Stimulated activated naive CD8-positive, alpha-beta T cell treated with anti-CD3 and anti-CD28 coated beads, Interleukin-15, amount 100 ng/mL, for 72 hours (primary cell): Measurements from ENCODE around the gene PPFIBP1.

ENCODE experiments used
- ATAC-seq: fragments of 150-1000 bp; cut with Tn5 transposase; 2 replicates; pipeline ENCODE4 v1.10.0; 2021; ENCODE audit warnings: mild to moderate bottlenecking, moderate library complexity
- DNase-seq, 2 donors: peaks; one replicate each; pipeline ENCODE4 v3.0.0; 2021 to 2022
- H3K27ac Mint-ChIP-seq, 2 donors: one replicate each; pipeline ENCODE4 v1.8.0; 2022; ENCODE audit warnings: mild to moderate bottlenecking in 2 of 2, mixed read lengths in 2 of 2, moderate library complexity in 2 of 2
- H3K27me3 Mint-ChIP-seq: one replicate; pipeline ENCODE4 v1.8.0; 2022; ENCODE audit warnings: mixed read lengths
- H3K4me1 Mint-ChIP-seq: one replicate; pipeline ENCODE4 v1.8.0; 2022; ENCODE audit warnings: mild to moderate bottlenecking, mixed read lengths
- H3K4me3 Mint-ChIP-seq, 2 donors: one replicate each; pipeline ENCODE4 v1.8.0; 2022; ENCODE audit warnings: mild to moderate bottlenecking in 2 of 2, mixed read lengths in 2 of 2, moderate library complexity in 1 of 2
- H3K9me3 Mint-ChIP-seq, 2 donors: one replicate each; pipeline ENCODE4 v1.8.0; 2022; ENCODE audit warnings: mixed read lengths in 2 of 2

PPFIBP1 gene

DNA sequence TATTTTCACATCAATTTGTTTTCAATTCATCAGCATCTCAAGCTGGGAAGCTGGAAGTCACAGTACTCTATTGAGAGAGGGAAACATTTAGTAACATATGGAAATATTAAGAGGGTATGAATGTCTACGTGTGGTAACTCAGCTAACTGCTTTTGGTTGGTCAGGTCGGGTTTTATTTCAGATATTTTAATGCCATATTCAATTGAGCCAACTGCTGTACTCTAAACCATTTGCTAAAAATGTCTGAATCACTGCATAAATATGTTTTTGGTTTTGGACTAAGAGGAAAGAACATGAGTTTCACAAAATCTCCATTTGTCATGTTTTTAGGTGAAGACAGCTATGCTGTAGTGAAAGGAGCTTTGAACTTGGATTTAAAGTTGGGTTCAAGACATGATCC is 18.9 kb upstream of the PPFIBP1 start:
- H3K4me3 Mint-ChIP-seq = no peak overlapping the region
- H3K9me3 Mint-ChIP-seq = peaks cover 6 to 15% of the 10 kb centered on the region in 2 donors
- no peak for ATAC-seq
- peaks cover 8% of the 10 kb centered on the region for H3K27me3 Mint-ChIP-seq
- no peak for DNase-seq
- H3K27ac Mint-ChIP-seq = no peak overlapping the region
- peaks cover 18% of the 10 kb centered on the region for H3K4me1 Mint-ChIP-seq

DNA sequence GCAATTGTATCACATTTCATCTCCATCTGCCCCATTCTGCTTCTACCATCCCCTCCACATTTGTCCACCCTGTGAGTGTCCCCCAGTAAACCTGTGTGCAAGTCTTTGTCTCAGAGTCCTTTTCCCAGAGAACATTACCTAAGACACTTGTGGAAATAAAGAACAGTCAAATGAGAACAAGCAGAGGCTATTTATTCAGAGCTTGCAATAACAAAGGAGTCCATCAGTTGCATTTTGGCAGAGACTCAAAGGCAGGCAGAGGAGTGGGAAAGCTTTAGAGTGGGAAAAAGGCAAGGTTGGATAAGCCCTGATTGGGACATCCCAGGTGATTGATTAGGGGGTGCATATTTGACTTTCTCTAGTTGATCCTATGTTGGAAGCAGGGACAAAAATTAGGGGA is 18.2 kb upstream of the PPFIBP1 start:
- peaks cover 9% of the 10 kb centered on the region for H3K27me3 Mint-ChIP-seq

DNA sequence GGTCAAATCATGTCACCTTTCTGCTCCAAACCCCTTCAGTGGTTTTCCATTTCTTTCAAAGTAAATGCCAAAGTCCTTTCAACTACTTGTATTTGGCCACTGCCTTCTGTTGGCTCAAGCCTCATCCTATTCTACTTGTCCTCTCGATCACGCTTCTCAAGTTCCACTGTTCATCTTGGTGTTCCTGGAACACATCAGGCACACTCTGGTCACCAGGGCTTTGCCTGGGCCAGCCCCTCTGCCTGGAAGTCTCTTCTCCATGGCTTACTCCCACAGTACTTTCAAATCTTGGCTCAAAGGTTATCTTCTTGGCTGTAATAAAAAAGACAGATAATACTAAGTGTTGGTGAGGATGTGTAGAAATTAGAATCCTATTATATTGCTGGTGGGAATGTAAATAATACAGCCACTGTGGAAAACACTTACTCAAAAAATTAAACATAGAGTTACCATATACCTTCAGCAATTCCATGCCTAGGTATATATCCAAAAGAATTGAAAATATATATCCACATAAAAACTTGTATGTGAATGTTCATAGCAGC is 17.3 kb upstream of the PPFIBP1 start:
- Mint-ChIP-seq H3K4me3 (no peak overlapping the region), H3K27me3 (peaks cover 19% of the 10 kb centered on the region), H3K27ac (no peak overlapping the region), H3K9me3 (peaks cover 6 to 15% of the 10 kb centered on the region in 2 donors), H3K4me1 (peaks cover 16% of the 10 kb centered on the region)
- no peak for ATAC-seq
- no peak for DNase-seq

More for the DNA sequence above, 18.2 kb upstream of the PPFIBP1 start:
- ATAC-seq = no peak
- H3K9me3 Mint-ChIP-seq = peaks cover 6 to 15% of the 10 kb centered on the region in 2 donors
- peak overlapping the region in 1 of 2 donors; percentile 50 for H3K27ac Mint-ChIP-seq
- no peak overlapping the region for H3K4me3 Mint-ChIP-seq
- H3K4me1 Mint-ChIP-seq = peaks cover 18% of the 10 kb centered on the region
- no peak for DNase-seq

DNA sequence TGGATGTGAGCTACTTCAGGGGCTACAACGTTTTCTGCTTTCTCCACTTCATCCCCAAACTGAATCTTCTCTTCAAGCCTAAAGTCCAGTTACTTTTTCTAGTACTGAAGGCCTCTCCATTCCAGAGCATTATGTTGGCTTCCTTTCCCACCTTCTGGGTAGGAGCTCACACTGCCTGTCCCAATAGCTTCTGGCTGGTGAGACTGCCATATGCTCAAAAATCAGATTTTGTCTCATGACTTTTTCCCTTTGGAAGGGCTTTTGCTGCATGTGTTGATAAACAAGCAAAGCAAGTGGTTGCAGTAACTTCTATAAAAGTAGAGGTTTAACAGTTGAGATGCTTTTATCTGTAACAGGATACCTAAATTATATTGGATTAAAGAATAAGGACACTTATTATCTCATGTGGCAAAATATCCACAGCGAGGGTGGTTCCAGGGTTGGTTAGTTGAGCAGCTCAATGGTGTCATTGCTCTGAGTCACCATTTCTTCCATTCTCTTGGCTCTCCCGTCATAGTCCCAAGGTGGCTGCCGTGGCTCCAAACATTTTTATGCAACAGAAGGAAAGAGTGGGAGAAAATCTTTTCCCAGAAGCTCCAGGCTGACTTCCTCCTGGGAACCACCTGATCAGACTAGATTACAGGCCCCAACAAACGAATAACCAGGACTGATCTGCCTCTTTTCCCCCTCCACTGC is 15.1 kb upstream of the PPFIBP1 start:
- Mint-ChIP-seq H3K4me3 (no peak overlapping the region), H3K4me1 (no peaks in the 10 kb centered on the region), H3K27ac (no peak overlapping the region), H3K9me3 (peaks cover 6 to 8% of the 10 kb centered on the region in 2 donors), H3K27me3 (peaks cover 19% of the 10 kb centered on the region)
- DNase-seq (no peak), ATAC-seq (no peak)

DNA sequence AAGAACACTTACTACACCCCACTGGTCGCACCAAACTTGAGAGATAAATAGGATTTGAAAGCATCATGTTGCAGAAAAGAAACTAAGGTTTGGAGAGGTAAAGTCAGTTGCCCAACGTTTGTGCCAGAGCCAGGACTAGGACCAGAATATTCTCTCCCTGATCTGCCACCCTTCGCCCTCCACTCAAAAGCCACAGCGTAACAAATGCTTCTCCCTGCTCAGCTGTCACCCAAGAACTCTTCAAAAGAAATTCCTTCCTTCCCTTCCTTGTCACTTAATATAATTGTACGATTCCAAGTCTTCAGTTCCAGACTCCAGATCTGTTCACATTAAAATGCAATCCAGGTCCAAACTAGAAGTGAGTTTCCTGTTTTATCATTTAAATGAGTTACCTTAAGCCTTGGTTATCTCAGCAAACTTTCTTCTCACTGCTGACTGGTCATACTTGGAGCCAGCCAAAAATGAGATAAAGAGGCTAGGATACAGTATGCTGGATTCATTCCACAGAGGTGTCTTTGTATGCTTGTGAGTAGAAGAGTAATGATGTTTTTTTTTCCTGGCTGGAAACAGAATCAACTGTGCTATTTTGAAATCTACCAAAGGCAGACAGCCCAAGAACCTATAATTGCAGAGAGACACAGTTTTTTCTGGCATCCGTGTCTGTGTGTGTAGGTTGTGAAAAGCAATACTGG is 12.8 kb upstream of the PPFIBP1 start:
- H3K9me3 Mint-ChIP-seq = peaks cover 6% of the 10 kb centered on the region in 2 donors
- H3K4me3 Mint-ChIP-seq = no peak overlapping the region
- ATAC-seq = no peak
- no peak overlapping the region for H3K27ac Mint-ChIP-seq
- no peaks in the 10 kb centered on the region for H3K4me1 Mint-ChIP-seq
- peaks cover 20% of the 10 kb centered on the region for H3K27me3 Mint-ChIP-seq
- no peak for DNase-seq

DNA sequence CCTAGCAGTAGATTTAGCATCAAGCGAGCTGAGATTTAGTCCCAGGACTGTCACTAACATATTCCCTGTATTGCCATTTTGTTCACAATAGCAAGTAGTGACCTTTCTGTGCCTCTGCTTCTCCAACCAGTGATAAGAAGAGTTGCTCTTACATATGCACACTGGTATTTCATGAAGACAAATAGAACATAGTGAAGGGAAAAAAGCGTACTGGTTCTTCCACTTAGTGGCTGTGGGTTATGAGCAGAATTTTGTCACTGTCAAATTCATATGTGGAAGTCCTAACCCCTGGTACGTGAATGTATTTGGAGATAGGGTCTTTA is 12.3 kb upstream of the PPFIBP1 start:
- H3K4me1 Mint-ChIP-seq = no peaks in the 10 kb centered on the region
- H3K27me3 Mint-ChIP-seq = peaks cover 25% of the 10 kb centered on the region
- no peak overlapping the region for H3K4me3 Mint-ChIP-seq
- no peak overlapping the region for H3K27ac Mint-ChIP-seq
- DNase-seq = no peak
- H3K9me3 Mint-ChIP-seq = peaks cover under 1 to 1% of the 10 kb centered on the region in 2 donors
- no peak for ATAC-seq

DNA sequence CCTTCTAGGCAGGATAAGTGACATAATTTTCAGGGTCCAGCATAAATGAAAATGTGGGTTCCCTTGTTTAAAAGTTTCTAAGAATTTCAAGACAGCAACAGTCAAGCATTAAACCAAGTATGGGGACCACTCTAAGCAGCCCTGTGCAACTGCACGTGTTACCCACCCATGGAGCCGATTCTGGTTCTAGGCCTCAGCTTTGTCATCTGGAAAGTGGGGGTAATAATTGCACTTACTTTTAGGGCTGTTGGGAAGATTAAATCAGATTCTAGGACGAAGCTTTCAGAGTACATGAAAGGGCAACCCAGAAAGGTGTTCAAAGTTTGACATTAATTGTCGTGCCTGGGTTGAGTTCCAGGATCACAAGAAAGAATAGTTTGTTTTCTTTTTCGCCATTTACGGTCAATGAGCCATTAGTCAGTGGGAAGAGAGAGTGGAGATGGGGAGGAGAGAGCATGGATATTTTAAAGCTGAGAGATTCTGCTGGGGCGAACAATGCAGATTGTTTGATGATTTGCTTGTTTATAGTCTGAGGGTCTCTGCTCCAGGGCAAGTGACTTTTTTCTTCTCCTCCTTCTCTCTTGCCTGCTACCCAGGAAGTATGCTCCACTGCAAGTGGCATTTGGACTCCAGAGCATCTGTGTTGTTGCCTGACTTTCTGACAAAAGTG is 10.7 kb upstream of the PPFIBP1 start:
- DNase-seq = no peak
- Mint-ChIP-seq H3K9me3 (no peaks in the 10 kb centered on the region), H3K4me1 (no peaks in the 10 kb centered on the region), H3K4me3 (no peak overlapping the region), H3K27me3 (peaks cover 40% of the 10 kb centered on the region), H3K27ac (no peak overlapping the region)
- no peak for ATAC-seq

DNA sequence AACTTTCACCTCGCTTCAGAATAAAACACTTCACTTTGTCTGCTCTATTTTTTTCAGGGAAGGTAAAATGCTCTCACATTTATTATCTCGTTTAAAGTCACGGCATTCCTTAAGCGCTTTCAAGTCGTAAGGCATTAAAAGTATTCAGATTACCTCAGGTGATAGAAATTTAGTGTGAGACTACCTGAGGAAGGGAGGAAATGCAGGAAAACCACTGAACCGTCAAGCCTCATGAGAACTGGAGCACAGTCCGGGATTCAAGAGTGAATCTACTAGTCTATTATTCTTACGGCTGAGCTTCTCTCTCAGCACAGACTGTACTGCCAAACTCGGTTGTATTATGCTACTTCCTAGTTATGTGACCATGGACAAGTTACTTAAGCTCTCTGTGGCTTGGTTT is 8.3 kb upstream of the PPFIBP1 start:
- Mint-ChIP-seq H3K9me3 (no peaks in the 10 kb centered on the region), H3K27me3 (peaks cover 43% of the 10 kb centered on the region), H3K27ac (no peak overlapping the region), H3K4me1 (no peaks in the 10 kb centered on the region), H3K4me3 (no peak overlapping the region)
- ATAC-seq (no peak), DNase-seq (no peak)

DNA sequence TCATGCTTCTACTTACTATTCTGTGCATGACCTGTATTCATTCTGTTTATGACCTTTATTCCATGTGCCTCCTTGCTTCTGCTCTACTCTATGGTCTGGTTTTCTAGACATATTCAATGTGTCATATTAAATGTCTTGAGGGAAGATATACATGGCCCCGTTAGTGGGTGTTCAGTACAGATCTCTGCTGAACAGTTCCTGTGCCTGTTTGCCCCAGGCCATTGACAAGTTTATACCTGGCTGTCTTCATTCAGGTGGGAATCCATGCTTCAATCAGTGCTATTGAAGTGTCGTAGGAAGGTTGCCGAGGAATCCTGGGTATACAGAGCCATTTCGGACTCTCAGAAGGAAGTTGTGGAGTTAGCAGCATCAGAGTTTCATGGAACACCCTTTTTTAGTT is 7.4 kb upstream of the PPFIBP1 start:
- no peak for DNase-seq
- H3K4me3 Mint-ChIP-seq = no peak overlapping the region
- no peaks in the 10 kb centered on the region for H3K9me3 Mint-ChIP-seq
- H3K27me3 Mint-ChIP-seq = peaks cover 39% of the 10 kb centered on the region
- H3K27ac Mint-ChIP-seq = no peak overlapping the region
- ATAC-seq = no peak
- H3K4me1 Mint-ChIP-seq = no peaks in the 10 kb centered on the region

DNA sequence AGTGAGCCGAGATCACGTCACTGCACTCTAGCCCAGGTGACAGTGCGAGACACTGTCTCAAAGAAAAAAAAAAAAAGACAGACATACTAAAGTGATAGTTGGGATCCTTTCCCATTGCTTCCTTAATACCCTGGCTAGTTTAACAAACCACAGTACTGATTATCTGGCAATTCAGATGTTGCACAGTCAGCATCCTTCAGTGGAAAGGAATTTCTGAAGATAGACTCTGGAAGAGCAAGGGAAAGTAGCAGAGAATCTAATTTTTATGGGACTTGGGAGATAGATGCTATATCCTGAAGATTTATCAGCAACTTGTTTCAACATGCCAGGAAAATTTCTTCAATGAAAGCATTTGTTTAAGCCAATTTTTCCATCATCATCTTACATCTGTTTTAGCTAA is 6.5 kb upstream of the PPFIBP1 start:
- no peak for ATAC-seq
- no peak overlapping the region for H3K27ac Mint-ChIP-seq
- H3K27me3 Mint-ChIP-seq = peaks cover 38% of the 10 kb centered on the region
- no peak overlapping the region for H3K4me3 Mint-ChIP-seq
- DNase-seq = no peak
- no peaks in the 10 kb centered on the region for H3K4me1 Mint-ChIP-seq
- no peaks in the 10 kb centered on the region for H3K9me3 Mint-ChIP-seq

DNA sequence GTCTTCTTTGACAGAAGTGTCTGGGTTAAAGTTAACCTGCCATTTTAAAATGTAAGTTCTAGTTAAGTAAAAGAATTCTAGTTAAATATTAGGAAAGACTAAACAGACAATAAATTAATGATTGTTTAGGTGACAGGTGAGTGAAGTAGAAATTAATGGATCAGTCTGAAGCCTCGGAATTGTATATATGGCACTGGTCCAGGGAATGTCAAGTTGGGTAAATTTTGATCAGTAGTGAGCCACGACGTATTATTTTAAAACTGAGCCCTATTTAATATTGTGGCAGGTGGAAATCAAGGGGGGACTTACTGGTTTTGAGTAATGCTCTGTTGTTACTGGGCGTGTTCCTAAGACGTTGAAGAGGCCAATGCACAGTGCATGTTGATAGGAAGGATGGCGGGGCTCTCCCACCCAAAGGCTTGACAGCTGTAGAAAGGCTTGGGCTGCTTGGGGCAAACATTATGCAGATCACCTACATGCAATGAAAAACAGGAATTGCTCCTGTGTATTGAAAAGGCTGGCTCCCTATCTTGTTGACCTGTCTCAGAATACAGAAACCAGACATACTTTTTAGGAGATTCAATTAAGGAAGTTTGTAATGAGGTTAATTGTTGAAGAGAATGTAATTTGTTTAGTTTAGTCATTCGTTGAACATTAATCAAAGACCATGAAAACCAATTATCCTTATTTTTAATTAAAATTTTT is 5.9 kb upstream of the PPFIBP1 start:
- Mint-ChIP-seq H3K27ac (no peak overlapping the region), H3K27me3 (peaks cover 38% of the 10 kb centered on the region)

DNA sequence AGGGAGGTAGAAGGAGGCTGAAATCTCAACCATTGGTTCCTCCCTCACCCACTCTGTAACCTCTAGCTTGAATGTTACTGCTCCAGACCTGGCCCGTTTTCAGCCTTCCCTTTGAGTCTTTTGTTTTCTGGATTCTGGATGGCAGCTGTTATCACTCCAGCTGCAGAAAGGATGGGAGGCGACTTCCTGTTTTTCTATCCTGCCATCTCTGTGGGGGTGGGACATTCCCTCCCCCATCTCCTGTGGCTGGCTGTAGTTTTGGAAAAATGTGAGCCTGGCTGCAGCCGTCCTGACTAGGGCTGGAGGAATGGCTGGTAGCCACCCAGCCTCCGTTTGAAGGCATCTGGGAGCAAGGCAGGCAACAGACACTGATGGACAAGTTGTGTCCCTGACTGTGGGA is 2.9 kb upstream of the PPFIBP1 start:
- ATAC-seq (no peak), DNase-seq (no peak)
- Mint-ChIP-seq H3K27ac (no peak overlapping the region), H3K9me3 (no peaks in the 10 kb centered on the region), H3K4me3 (no peak overlapping the region), H3K4me1 (peaks cover 14% of the 10 kb centered on the region), H3K27me3 (peaks cover 38% of the 10 kb centered on the region)

More for the DNA sequence above, 5.9 kb upstream of the PPFIBP1 start:
- Mint-ChIP-seq H3K9me3 (no peaks in the 10 kb centered on the region), H3K4me1 (no peaks in the 10 kb centered on the region), H3K4me3 (no peak overlapping the region)
- DNase-seq (no peak), ATAC-seq (no peak)

DNA sequence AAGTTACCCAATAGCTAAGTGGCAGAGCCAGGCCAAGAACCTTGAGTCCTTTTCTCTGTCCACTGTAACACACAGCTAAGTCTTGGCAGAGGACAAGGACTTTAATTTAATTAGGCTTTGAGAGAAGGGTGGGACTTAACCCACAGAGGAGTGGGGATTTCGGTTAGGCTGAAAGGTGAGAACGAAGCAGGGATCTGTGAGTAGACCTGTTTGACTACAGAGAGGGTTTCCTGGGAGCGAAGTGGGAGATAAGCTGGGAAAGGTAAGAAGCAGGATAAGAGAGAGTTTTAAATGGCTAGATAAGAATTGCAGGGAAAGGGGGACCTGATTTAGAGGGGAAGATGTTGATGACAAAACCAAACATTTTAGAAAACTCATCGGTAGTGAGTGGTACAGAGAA is 2.0 kb upstream of the PPFIBP1 start:
- H3K27me3 Mint-ChIP-seq = peaks cover 30% of the 10 kb centered on the region
- H3K9me3 Mint-ChIP-seq = no peaks in the 10 kb centered on the region
- H3K4me1 Mint-ChIP-seq = peaks cover 14% of the 10 kb centered on the region
- ATAC-seq = no peak
- no peak overlapping the region for H3K4me3 Mint-ChIP-seq
- DNase-seq = no peak
- no peak overlapping the region for H3K27ac Mint-ChIP-seq

DNA sequence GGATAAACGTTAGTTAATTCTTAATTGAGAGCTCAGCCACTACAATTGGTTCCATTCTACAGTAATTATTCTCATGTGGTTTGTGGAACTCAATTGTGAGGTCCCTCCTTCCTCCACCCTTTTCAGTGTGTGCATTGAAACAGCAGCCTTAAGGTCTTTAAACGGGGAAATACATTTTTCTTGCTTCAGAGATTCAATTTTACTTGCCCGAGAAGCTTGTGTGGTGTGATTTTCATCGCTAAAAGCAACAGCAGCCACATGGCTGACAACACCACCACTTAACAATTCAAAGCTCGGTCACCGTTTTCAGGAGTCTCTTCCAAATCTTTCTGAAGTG is 733 bp upstream of the PPFIBP1 start:
- DNase-seq (peak in 1 of 2 donors; percentile 18), ATAC-seq (peak; percentile 43)
- Mint-ChIP-seq H3K4me1 (peaks cover 14% of the 10 kb centered on the region), H3K9me3 (no peaks in the 10 kb centered on the region), H3K27me3 (peaks cover 17% of the 10 kb centered on the region), H3K4me3 (peak overlapping the region; percentile 88 to 94), H3K27ac (peak overlapping the region; percentile 91 to 93)

DNA sequence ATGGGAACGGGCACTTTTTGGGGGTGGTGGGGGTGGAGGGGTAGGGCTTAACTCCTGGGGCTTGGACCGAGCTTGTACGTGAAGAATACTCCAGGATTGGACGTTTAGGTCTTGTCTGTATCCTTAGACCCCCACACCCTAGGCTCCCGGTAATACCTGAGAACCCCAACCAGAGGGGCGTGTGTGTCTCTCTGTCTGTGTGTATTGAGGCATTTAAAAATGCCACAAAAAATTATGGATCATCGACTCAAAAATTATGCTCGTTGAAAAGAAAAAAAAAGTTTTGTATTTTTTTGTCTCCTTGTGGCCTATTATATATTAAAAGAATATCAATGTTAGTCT is 459 bp downstream of the PPFIBP1 start:
- Mint-ChIP-seq H3K9me3 (no peaks in the 10 kb centered on the region), H3K27me3 (peaks cover 11% of the 10 kb centered on the region), H3K27ac (peak overlapping the region in 1 of 2 donors; percentile 3), H3K4me1 (peaks cover 14% of the 10 kb centered on the region), H3K4me3 (peak overlapping the region; percentile 88 to 94)
- no peak for DNase-seq
- ATAC-seq = peak; percentile 41
